ENCODE measurements around the gene TMEM35B. TPM values are rescaled to one million over a fixed set of nuclear protein-coding genes. Genes with fewer than 3 reads are reported as not detected.

Gene TMEM35B
- total and polyA plus RNA-seq, 2 experiments from 2014 or later = 7.6 to 27.1 TPM

DNA sequence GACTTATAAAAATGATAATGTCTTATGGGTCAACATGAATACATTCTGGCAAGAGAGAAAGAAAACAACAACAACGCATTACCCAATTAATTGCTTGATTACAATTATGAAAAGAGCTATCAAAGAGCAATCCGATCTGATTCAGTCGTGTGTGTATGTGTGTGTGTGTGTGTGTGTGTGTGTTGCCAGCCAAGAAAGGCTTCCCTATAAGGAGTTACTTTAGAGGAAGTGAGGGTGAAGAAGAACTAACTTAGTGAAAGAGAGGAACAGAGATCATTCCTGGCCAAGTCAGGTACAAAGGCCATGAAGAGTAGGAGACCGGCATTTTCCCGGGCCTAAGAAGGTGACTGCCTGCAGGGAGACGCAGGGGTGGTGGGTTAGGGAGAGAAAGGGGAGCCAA, 9.4 kb downstream of the TMEM35B start:
- Mint-ChIP-seq H3K4me1 (peaks cover 23% of the 10 kb centered on the region), H3K27me3 (ENCODE audit: insufficient read depth, low read depth, poor library complexity) (peaks cover 16% of the 10 kb centered on the region), H3K9me3 (no peaks in the 10 kb centered on the region), H3K4me3 (no peak overlapping the region), H3K36me3 (ENCODE audit: low read depth) (no peaks in the 10 kb centered on the region), H3K27ac (no peak overlapping the region)
- Histone ChIP-seq H3K4me2 (peak overlapping the region; percentile 70; the same call in 1 of the 2 replicates), H3K4me3 (peak overlapping the region; percentile 37; the same call in 1 of the 2 replicates), H3F3A (replicated peaks; ENCODE audit: low read depth) (0 out of 2 replicates have a peak, but pooled peaks cover 2% of the 10 kb centered on the region), H3K9me2 (ENCODE audit: insufficient read depth) (no peaks in the 10 kb centered on the region), H2AFZ (no peak overlapping the region), H3K27me3 (ENCODE audit: insufficient read depth) (peaks cover 13% of the 10 kb centered on the region), H3K27ac (ENCODE audit: low read depth) (no peak overlapping the region), H3K79me2 (replicated peaks; ENCODE audit: insufficient read depth) (no peaks in the 10 kb centered on the region), H3K36me3 (ENCODE audit: insufficient read depth) (no peaks in the 10 kb centered on the region), H3K4me1 (ENCODE audit: insufficient read depth) (peaks cover 5% of the 10 kb centered on the region), H4K20me1 (replicated peaks; ENCODE audit: insufficient read depth) (no peaks in the 10 kb centered on the region)
- DNase-seq (ENCODE audit: low spot score) (no peak), ATAC-seq (no peak)
- TF ChIP-seq STAT1 (IDR thresholded peaks at IDR 0.05; ENCODE audit: unreplicated experiment) (no peak), NANOG (IDR thresholded peaks at IDR 0.05; ENCODE audit: borderline replicate concordance) (no peak), ZNF331 (CRISPR knock-in tag; IDR thresholded peaks at IDR 0.05; ENCODE audit: low read depth) (no peak), CREB1 (CRISPR knock-in tag; IDR thresholded peaks at IDR 0.05; ENCODE audit: low read depth) (no peak), EZH2 (IDR thresholded peaks at IDR 0.05; ENCODE audit: low read depth, unreplicated experiment) (no peak), ZNF114 (CRISPR knock-in tag; IDR thresholded peaks at IDR 0.05) (no peak), JUNB (IDR thresholded peaks at IDR 0.05; ENCODE audit: unreplicated experiment) (no peak)

DNA sequence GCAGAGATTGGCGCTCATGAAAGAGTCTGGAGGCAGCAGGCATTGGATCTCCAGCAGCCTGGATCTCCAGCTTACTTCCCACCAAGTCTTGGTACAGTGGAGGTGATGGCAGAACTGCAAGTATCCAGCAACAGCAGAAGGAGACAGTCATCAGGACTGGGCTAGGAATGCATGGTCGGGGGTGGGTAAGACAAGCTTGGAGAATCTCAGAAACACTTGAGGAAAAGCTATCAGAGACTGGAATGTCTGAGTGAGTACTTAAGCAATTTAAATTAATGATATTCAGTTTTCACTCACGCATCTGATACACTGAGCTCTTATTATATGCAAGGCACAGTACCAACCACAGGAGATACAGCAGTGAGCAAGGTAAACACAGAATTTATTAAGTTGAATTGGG, 9.8 kb downstream of the TMEM35B start:
- ATAC-seq (no peak), DNase-seq (ENCODE audit: low spot score) (no peak)
- Histone ChIP-seq H3K4me3 (no peak overlapping the region), H3K9me2 (ENCODE audit: insufficient read depth) (no peaks in the 10 kb centered on the region), H2AFZ (no peak overlapping the region), H4K20me1 (replicated peaks; ENCODE audit: insufficient read depth) (no peaks in the 10 kb centered on the region), H3K79me2 (replicated peaks; ENCODE audit: insufficient read depth) (no peaks in the 10 kb centered on the region), H3K4me1 (ENCODE audit: insufficient read depth) (peaks cover 8% of the 10 kb centered on the region), H3F3A (replicated peaks; ENCODE audit: low read depth) (0 out of 2 replicates have a peak, but pooled peaks cover 2% of the 10 kb centered on the region), H3K27ac (ENCODE audit: low read depth) (no peak overlapping the region), H3K36me3 (ENCODE audit: insufficient read depth) (no peaks in the 10 kb centered on the region), H3K4me2 (0 out of 2 replicates have a peak overlapping the region, but pooled peaks have one; percentile 13), H3K27me3 (ENCODE audit: insufficient read depth) (peaks cover 13% of the 10 kb centered on the region)
- Mint-ChIP-seq H3K27ac (no peak overlapping the region), H3K4me3 (no peak overlapping the region), H3K27me3 (ENCODE audit: insufficient read depth, low read depth, poor library complexity) (peaks cover 16% of the 10 kb centered on the region), H3K4me1 (peaks cover 23% of the 10 kb centered on the region), H3K9me3 (no peaks in the 10 kb centered on the region), H3K36me3 (ENCODE audit: low read depth) (no peaks in the 10 kb centered on the region)
- TF ChIP-seq ZNF331 (CRISPR knock-in tag; IDR thresholded peaks at IDR 0.05; ENCODE audit: low read depth) (no peak), POLR2AphosphoS5 (IDR thresholded peaks at IDR 0.05; ENCODE audit: low read depth) (no peak), EZH2 (IDR thresholded peaks at IDR 0.05; ENCODE audit: low read depth, unreplicated experiment) (no peak), JUNB (IDR thresholded peaks at IDR 0.05; ENCODE audit: unreplicated experiment) (no peak), STAT1 (IDR thresholded peaks at IDR 0.05; ENCODE audit: unreplicated experiment) (no peak)
- TF ChIP-seq, protein P1, sequence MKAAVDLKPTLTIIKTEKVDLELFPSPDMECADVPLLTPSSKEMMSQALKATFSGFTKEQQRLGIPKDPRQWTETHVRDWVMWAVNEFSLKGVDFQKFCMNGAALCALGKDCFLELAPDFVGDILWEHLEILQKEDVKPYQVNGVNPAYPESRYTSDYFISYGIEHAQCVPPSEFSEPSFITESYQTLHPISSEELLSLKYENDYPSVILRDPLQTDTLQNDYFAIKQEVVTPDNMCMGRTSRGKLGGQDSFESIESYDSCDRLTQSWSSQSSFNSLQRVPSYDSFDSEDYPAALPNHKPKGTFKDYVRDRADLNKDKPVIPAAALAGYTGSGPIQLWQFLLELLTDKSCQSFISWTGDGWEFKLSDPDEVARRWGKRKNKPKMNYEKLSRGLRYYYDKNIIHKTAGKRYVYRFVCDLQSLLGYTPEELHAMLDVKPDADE (IDR thresholded peaks at IDR 0.05) = no peak
- TF ChIP-seq, protein P2, sequence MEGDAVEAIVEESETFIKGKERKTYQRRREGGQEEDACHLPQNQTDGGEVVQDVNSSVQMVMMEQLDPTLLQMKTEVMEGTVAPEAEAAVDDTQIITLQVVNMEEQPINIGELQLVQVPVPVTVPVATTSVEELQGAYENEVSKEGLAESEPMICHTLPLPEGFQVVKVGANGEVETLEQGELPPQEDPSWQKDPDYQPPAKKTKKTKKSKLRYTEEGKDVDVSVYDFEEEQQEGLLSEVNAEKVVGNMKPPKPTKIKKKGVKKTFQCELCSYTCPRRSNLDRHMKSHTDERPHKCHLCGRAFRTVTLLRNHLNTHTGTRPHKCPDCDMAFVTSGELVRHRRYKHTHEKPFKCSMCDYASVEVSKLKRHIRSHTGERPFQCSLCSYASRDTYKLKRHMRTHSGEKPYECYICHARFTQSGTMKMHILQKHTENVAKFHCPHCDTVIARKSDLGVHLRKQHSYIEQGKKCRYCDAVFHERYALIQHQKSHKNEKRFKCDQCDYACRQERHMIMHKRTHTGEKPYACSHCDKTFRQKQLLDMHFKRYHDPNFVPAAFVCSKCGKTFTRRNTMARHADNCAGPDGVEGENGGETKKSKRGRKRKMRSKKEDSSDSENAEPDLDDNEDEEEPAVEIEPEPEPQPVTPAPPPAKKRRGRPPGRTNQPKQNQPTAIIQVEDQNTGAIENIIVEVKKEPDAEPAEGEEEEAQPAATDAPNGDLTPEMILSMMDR (conservative IDR thresholded peaks at IDR 0.05; ENCODE audit: low read depth in 2 of 2) = no peak

All from GM23338 (cell line).